Heart left ventricle (tissue), 13 donors: ENCODE results near the gene TOM1.

ENCODE experiments used
- POLR2A ChIP-seq, 2 donors: fragments of 450-650 bp; IDR thresholded peaks; one replicate each; pipeline ENCODE4 v1.6.1; 2017; ENCODE audit warnings: antibody characterized with exemption in 2 of 2, mild to moderate bottlenecking in 2 of 2, moderate library complexity in 2 of 2
- TF ChIP-seq, protein P1 (sequence below), 12 donors: fragments of 200-600 bp; sonication (generic) in 4 of 12; IDR thresholded peaks; one replicate each; pipeline versions ENCODE4 v1.5.0 to v1.8.0; 2018 to 2022; ENCODE audit warnings: antibody characterized with exemption in 12 of 12, mild to moderate bottlenecking in 5 of 12
- donor health status: ischemic (EF 13 %, LVEDD 7.1; RV severe dilation, severe dysfunction).
- donor health status: DM: no; HTN: yes; CAD: no.
- donor health status: DM: no; HTN: no; CAD: no.
- donor health status: ischemic (EF 25% LVEDD 6.9; RV normal size, moderate dysfunction).
- donor health status: ischemic (EF 25% LVEDD 5.7; RV mildly dilated, moderate dysfunction).
- donor health status: ischemic (EF 35%, LVEDD 5.7; RV mildly dilated, moderate dysfunction).
- donor health status: nonischemic (EF 11% LVEDD 7.7; RV severe dilation, severe dysfunction).
- donor health status: DM: yes; HTN: yes; CAD: no.
- donor health status: PGD.
- donor health status: ischemic (EF 29% LVEDD 5.4; RV normal size, mild dysfunction).
- donor health status: nonischemic (EF 23%, LVEDD 6.1; RV moderate dilation, normal function).

DNA sequence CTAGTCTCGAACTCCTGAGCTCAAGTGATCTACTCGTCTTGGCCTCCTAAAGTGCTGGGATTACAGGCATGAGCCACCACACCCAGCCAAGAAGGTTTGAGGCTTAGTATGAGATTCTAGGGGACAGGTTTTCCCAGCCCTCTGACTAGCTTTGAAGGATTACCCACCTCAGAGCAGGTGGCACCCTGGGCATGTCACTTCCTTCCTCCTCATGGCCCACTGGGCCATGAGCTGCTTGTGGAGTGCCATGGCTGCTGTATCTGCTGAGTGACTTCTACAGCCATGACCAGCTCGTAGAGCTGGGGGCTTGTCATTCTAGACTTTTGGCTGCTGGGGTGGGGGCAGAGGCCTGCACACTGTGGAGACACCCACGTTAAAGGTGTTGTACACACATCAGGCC is 25.1 kb downstream of the TOM1 start:
- no peak for TF ChIP-seq POLR2A (IDR thresholded peaks at IDR 0.05)
- TF ChIP-seq, protein P1, sequence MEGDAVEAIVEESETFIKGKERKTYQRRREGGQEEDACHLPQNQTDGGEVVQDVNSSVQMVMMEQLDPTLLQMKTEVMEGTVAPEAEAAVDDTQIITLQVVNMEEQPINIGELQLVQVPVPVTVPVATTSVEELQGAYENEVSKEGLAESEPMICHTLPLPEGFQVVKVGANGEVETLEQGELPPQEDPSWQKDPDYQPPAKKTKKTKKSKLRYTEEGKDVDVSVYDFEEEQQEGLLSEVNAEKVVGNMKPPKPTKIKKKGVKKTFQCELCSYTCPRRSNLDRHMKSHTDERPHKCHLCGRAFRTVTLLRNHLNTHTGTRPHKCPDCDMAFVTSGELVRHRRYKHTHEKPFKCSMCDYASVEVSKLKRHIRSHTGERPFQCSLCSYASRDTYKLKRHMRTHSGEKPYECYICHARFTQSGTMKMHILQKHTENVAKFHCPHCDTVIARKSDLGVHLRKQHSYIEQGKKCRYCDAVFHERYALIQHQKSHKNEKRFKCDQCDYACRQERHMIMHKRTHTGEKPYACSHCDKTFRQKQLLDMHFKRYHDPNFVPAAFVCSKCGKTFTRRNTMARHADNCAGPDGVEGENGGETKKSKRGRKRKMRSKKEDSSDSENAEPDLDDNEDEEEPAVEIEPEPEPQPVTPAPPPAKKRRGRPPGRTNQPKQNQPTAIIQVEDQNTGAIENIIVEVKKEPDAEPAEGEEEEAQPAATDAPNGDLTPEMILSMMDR (IDR thresholded peaks at IDR 0.05) = no peak
